Panc1 (cell line): ENCODE measurements around the gene CCDC47. TPM values are rescaled to one million over a fixed set of nuclear protein-coding genes. Genes with fewer than 3 reads are reported as not detected.

ENCODE experiments used
- ATAC-seq: fragments of 200-7000 bp; cut with Tn5 transposase; 2 replicates; pipeline ENCODE4 v1.9.1; 2020; ENCODE audit warnings: mild to moderate bottlenecking, moderate library complexity
- BruUV-seq: library from RNA; stranded (reverse); fragments of 400-500 nt; replicated peaks from 2 replicates; lab custom pipeline; 2021; lab: Mats Ljungman, UMichigan
- CTCF ChIA-PET: fragments of 300-600 bp; sonication (Branson Sonifier 250); formaldehyde crosslinking; loops from one replicate; lab custom pipeline; 2022; ENCODE audit warnings: antibody characterized with exemption; lab: Charles Lee
- POLR2A ChIA-PET: fragments of 300-600 bp; sonication (Branson Sonifier 250); formaldehyde crosslinking; loops from one replicate; lab custom pipeline; 2022; ENCODE audit warnings: antibody characterized with exemption; lab: Charles Lee
- DNase-seq: peaks from one replicate; pipeline ENCODE4 v3.0.0-alpha.2; 2010; ENCODE audit warnings: low read depth, low spot score
- H3K27ac ChIP-seq: 2 replicates; pipeline ENCODE4 v1.5.1; 2011; ENCODE audit warnings: mild to moderate bottlenecking, low read length, inconsistent platforms
- H3K27me3 ChIP-seq: fragments of 200-500 bp; sonication (Bioruptor generic); 2 replicates; pipeline ENCODE4 v1.6.0; 2014; ENCODE audit warnings: low read length, inconsistent platforms; ENCODE audit not compliant: control insufficient read depth, insufficient read depth
- H3K36me3 ChIP-seq: fragments of 200-500 bp; sonication (Bioruptor generic); 2 replicates; pipeline ENCODE4 v1.5.1; 2014; ENCODE audit warnings: inconsistent platforms, mild to moderate bottlenecking, low read length, moderate library complexity; ENCODE audit not compliant: control insufficient read depth, insufficient read depth
- H3K4me1 ChIP-seq: 2 replicates; pipeline ENCODE4 v1.5.1; 2011; ENCODE audit warnings: inconsistent platforms, mild to moderate bottlenecking, low read length, moderate library complexity; ENCODE audit not compliant: control insufficient read depth, insufficient read depth
- H3K4me3 ChIP-seq, 2 experiments: 2 replicates each; pipeline ENCODE4 v1.5.1; 2011 to 2012; ENCODE audit warnings: low read depth in 2 of 2, low read length in 2 of 2, mild to moderate bottlenecking in 2 of 2, inconsistent platforms in 1 of 2, moderate library complexity in 1 of 2
- H3K9me3 ChIP-seq: fragments of 200-500 bp; sonication (Bioruptor generic); 2 replicates; pipeline ENCODE4 v1.5.1; 2014; ENCODE audit warnings: low read depth, mild to moderate bottlenecking, inconsistent platforms, low read length, moderate library complexity; ENCODE audit not compliant: control insufficient read depth, insufficient read depth
- POLR2AphosphoS5 ChIP-seq: IDR thresholded peaks from 2 replicates; pipeline ENCODE4 v1.6.1; 2012; ENCODE audit warnings: mild to moderate bottlenecking, low read depth, low read length, moderate library complexity
- SIN3A ChIP-seq: IDR thresholded peaks from 2 replicates; pipeline ENCODE4 v1.6.1; 2012; ENCODE audit warnings: low read depth, mild to moderate bottlenecking, low read length, moderate library complexity, borderline replicate concordance; ENCODE audit not compliant: insufficient read depth
- TCF7L2 ChIP-seq: IDR thresholded peaks from 2 replicates; pipeline ENCODE4 v1.6.1; 2011; ENCODE audit warnings: mild to moderate bottlenecking, low read depth, low read length, inconsistent platforms
- in situ Hi-C: cut with HindIII; loops from 2 replicates; pipeline ENCODE4 v1.10.0; 2016; ENCODE audit warnings: low sequenced_read_pairs, low pct_unique_long_range_greater_than_20kb
- intact Hi-C: fragments of 100-400 bp; cut with micrococcal nuclease; formaldehyde crosslinking; loops from one replicate; pipeline ENCODE4 v1.10.0; 2022; ENCODE audit not compliant: unreplicated experiment
- total RNA-seq: library from RNA; stranded (reverse); gene quantifications from one replicate; pipeline ENCODE4 v1.2.1, GENCODE V29; 2021; ENCODE audit not compliant: unreplicated experiment
- TF ChIP-seq, protein P1 (sequence below): fragments of 450-650 bp; IDR thresholded peaks from 2 replicates; pipeline ENCODE4 v1.5.1; 2017; ENCODE audit warnings: mild to moderate bottlenecking
- TF ChIP-seq, protein P2 (sequence below), 2 experiments: IDR thresholded peaks; 2 replicates each; pipeline ENCODE4 v1.6.1; 2011 to 2012; ENCODE audit warnings: low read depth in 2 of 2, control low read depth in 1 of 2, low read length in 1 of 2, mild to moderate bottlenecking in 1 of 2, moderate library complexity in 1 of 2; ENCODE audit not compliant: insufficient read depth in 1 of 2

Gene CCDC47
- total RNA-seq, 1 experiment from 2014 or later = 64.8 TPM

DNA sequence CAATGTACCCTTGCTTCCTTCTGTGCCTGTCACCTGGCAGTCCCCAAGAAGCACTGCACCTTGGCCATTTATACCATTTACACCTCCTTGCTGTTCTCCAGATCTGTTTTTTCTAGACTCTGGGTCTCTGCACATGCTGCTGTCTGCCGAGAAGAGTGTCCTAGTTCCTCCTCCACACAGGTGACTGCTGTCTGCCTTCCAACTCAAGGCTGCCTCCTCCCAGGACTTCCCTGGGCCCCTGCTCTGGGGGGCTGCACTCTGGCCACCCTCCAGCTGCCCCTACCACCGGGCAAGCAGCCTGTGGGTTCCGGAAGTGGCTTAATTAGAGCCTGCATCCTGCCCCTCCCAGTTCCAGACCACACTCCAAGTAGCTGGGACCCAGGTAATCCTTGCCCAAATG is 67.7 kb downstream of the CCDC47 start:
- ATAC-seq (no peak), DNase-seq (no peak)
- H3K36me3 ChIP-seq = no peaks in the 10 kb centered on the region; the same call in 1 of the 2 replicates
- TF ChIP-seq POLR2AphosphoS5 (no peak), SIN3A (no peak)
- TF ChIP-seq, protein P1, sequence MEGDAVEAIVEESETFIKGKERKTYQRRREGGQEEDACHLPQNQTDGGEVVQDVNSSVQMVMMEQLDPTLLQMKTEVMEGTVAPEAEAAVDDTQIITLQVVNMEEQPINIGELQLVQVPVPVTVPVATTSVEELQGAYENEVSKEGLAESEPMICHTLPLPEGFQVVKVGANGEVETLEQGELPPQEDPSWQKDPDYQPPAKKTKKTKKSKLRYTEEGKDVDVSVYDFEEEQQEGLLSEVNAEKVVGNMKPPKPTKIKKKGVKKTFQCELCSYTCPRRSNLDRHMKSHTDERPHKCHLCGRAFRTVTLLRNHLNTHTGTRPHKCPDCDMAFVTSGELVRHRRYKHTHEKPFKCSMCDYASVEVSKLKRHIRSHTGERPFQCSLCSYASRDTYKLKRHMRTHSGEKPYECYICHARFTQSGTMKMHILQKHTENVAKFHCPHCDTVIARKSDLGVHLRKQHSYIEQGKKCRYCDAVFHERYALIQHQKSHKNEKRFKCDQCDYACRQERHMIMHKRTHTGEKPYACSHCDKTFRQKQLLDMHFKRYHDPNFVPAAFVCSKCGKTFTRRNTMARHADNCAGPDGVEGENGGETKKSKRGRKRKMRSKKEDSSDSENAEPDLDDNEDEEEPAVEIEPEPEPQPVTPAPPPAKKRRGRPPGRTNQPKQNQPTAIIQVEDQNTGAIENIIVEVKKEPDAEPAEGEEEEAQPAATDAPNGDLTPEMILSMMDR = no peak
- no peak overlapping the region for H3K27ac ChIP-seq
- no peak overlapping the region for H3K4me3 ChIP-seq
- no TSS peak for BruUV-seq
- H3K9me3 ChIP-seq = no peaks in the 10 kb centered on the region
- in situ Hi-C loops = no loop called here
- ChIA-PET POLR2A (no interaction called here), CTCF (no interaction called here)
- intact Hi-C loops = no loop called here
- H3K4me1 ChIP-seq = no peaks in the 10 kb centered on the region; the same call in 1 of the 2 replicates
- no peaks in the 10 kb centered on the region for H3K27me3 ChIP-seq

DNA sequence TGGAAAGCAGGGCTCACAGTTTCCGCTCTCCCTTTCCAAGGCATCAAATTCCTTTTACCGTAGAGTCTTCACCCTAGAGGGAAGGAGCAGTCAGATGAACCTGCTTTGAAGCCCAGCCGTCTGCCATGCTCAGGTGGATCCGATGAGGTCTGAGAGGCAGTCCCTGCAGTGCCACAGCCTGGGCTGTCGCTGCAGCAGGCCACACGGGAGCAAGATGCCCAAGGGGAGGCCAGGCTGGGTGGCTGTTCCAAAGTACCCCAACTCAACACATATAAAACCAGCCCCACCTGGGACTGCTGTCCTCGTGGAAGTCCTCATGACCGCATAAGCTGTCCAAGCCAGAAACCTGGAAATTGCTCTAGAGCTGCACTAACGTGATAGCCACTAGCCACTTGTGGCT is 68.6 kb downstream of the CCDC47 start:
- ATAC-seq (no peak), DNase-seq (no peak)
- CTCF ChIA-PET = no interaction called here
- BruUV-seq = no TSS peak
- H3K4me3 ChIP-seq = no peak overlapping the region
- intact Hi-C loops (no loop called here), in situ Hi-C loops (no loop called here)
- H3K27me3 ChIP-seq = no peaks in the 10 kb centered on the region
- H3K36me3 ChIP-seq = no peaks in the 10 kb centered on the region
- no peaks in the 10 kb centered on the region; the same call in 1 of the 2 replicates for H3K4me1 ChIP-seq
- no peaks in the 10 kb centered on the region for H3K9me3 ChIP-seq
- POLR2A ChIA-PET = no interaction called here
- no peak for TF ChIP-seq TCF7L2
- TF ChIP-seq POLR2AphosphoS5 = no peak
- TF ChIP-seq, protein P1 = no peak
- no peak for TF ChIP-seq SIN3A
- TF ChIP-seq, protein P2, sequence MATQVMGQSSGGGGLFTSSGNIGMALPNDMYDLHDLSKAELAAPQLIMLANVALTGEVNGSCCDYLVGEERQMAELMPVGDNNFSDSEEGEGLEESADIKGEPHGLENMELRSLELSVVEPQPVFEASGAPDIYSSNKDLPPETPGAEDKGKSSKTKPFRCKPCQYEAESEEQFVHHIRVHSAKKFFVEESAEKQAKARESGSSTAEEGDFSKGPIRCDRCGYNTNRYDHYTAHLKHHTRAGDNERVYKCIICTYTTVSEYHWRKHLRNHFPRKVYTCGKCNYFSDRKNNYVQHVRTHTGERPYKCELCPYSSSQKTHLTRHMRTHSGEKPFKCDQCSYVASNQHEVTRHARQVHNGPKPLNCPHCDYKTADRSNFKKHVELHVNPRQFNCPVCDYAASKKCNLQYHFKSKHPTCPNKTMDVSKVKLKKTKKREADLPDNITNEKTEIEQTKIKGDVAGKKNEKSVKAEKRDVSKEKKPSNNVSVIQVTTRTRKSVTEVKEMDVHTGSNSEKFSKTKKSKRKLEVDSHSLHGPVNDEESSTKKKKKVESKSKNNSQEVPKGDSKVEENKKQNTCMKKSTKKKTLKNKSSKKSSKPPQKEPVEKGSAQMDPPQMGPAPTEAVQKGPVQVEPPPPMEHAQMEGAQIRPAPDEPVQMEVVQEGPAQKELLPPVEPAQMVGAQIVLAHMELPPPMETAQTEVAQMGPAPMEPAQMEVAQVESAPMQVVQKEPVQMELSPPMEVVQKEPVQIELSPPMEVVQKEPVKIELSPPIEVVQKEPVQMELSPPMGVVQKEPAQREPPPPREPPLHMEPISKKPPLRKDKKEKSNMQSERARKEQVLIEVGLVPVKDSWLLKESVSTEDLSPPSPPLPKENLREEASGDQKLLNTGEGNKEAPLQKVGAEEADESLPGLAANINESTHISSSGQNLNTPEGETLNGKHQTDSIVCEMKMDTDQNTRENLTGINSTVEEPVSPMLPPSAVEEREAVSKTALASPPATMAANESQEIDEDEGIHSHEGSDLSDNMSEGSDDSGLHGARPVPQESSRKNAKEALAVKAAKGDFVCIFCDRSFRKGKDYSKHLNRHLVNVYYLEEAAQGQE (IDR thresholded peaks at IDR 0.05; ENCODE audit: insufficient read depth in 1 of 2, low read depth in 2 of 2, low read length in 1 of 2) = no peak
- no peak overlapping the region for H3K27ac ChIP-seq
